ENCODE results near the gene ST14. TPM values are rescaled to one million over a fixed set of nuclear protein-coding genes. Genes with fewer than 3 reads are reported as not detected.

ST14 gene
- polyA plus RNA-seq, 1 donor (not counting 4 experiments of a cell fraction or from before 2014, with no cell fraction given), result 45.8 TPM

DNA sequence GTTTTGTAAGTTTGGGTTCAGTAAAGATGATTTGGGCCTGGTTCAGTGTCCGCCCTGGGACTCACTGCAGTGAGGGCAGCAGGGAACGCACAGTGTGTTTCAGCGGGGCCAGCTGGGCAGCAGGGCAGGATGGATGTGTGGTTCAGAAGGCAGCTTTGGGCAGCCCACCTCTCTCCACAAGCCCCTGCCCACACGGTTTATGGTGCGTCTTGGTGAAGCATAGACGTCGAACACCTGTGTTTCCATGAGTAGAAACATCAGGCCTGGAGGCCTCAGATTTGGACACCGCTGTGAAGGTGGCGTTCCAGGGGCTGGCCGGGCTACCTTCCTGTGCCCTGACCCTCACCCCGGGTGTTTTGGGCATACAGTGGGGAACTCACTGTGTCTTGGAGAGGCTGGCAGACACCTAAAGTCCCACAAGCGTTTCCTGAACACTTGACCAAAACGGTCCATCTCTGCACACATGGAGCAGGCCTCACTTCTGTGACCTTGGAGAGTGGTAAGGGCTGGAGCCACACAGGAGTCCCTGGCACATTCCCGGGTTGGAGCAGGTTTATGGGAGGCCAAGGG, 59.0 kb downstream of the ST14 start:
- FAIRE-seq (no peak), DNase-seq (ENCODE audit: low read depth, low spot score) (no peak)
- Histone ChIP-seq H3K9me3 (ENCODE audit: control insufficient read depth, low read depth, low read length) (no peaks in the 10 kb centered on the region), H3K79me2 (ENCODE audit: control insufficient read depth, insufficient read depth, low read length) (no peaks in the 10 kb centered on the region), H3K9ac (ENCODE audit: control insufficient read depth, extremely low read depth, insufficient read depth, low read length) (no peak overlapping the region), H3K27ac (ENCODE audit: control insufficient read depth, insufficient read depth, low read length) (no peak overlapping the region), H3K4me3 (ENCODE audit: control insufficient read depth in 2 of 3, extremely low read depth in 1 of 3, insufficient read depth in 2 of 3, low read depth in 1 of 3, low read length in 3 of 3) (no peak overlapping the region), H3K9me1 (ENCODE audit: control insufficient read depth, extremely low read depth, insufficient read depth, low read length) (no peaks in the 10 kb centered on the region), H3K27me3 (ENCODE audit: control insufficient read depth, extremely low read depth, insufficient read depth, low read length) (no peaks in the 10 kb centered on the region), H3K4me2 (ENCODE audit: control insufficient read depth, extremely low read depth, insufficient read depth, low read depth, low read length) (no peak overlapping the region), H3K36me3 (ENCODE audit: control insufficient read depth in 2 of 2, extremely low read depth in 1 of 2, insufficient read depth in 2 of 2, low read length in 2 of 2) (peaks cover 0 to 1% of the 10 kb centered on the region in 2 experiments), H4K20me1 (ENCODE audit: control insufficient read depth, extremely low read depth, insufficient read depth, low read length) (no peaks in the 10 kb centered on the region), H3K4me1 (ENCODE audit: control insufficient read depth, extremely low read depth, insufficient read depth, low read length) (no peaks in the 10 kb centered on the region), H2AFZ (ENCODE audit: control insufficient read depth, low read length) (no peak overlapping the region)
- TF ChIP-seq, protein P1, sequence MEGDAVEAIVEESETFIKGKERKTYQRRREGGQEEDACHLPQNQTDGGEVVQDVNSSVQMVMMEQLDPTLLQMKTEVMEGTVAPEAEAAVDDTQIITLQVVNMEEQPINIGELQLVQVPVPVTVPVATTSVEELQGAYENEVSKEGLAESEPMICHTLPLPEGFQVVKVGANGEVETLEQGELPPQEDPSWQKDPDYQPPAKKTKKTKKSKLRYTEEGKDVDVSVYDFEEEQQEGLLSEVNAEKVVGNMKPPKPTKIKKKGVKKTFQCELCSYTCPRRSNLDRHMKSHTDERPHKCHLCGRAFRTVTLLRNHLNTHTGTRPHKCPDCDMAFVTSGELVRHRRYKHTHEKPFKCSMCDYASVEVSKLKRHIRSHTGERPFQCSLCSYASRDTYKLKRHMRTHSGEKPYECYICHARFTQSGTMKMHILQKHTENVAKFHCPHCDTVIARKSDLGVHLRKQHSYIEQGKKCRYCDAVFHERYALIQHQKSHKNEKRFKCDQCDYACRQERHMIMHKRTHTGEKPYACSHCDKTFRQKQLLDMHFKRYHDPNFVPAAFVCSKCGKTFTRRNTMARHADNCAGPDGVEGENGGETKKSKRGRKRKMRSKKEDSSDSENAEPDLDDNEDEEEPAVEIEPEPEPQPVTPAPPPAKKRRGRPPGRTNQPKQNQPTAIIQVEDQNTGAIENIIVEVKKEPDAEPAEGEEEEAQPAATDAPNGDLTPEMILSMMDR (optimal IDR thresholded peaks at IDR 0.05 in 1 of 3, IDR thresholded peaks at IDR 0.05 in 1 of 3, conservative IDR thresholded peaks at IDR 0.05 in 1 of 3; ENCODE audit: extremely low read depth in 1 of 3, insufficient read depth in 2 of 3, low read length in 3 of 3), result no peak
- dilution Hi-C loops (cut with MboI; ENCODE audit: extremely low pct_ligation_motif_present, low sequenced_read_pairs), result no loop called here

DNA sequence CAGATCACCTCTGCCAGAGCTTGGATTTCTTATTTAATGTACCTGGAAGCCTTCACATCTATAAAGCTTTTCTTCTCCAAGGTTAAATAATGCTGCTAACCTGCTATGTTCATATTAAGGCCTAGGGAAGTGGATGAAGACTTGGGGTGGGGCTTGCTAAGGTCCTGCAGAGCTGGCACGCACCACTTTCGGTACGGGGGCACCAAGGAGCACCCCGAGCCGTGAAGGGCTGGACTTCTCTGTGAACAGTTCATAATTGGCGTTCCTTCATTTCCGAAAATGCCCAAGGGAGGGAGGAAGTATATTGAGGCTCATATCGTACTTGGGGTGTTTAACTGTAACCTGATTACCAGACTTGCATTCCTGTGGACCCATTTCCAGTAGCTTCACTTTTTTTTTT, 59.6 kb downstream of the ST14 start:
- H3K27ac ChIP-seq (ENCODE audit: control insufficient read depth, insufficient read depth, low read length), result no peak overlapping the region
- H3K9ac ChIP-seq (ENCODE audit: control insufficient read depth, extremely low read depth, insufficient read depth, low read length), result no peak overlapping the region
- H4K20me1 ChIP-seq (ENCODE audit: control insufficient read depth, extremely low read depth, insufficient read depth, low read length), result no peaks in the 10 kb centered on the region
- H3K79me2 ChIP-seq (ENCODE audit: control insufficient read depth, insufficient read depth, low read length), result no peaks in the 10 kb centered on the region
- TF ChIP-seq, protein P1 (optimal IDR thresholded peaks at IDR 0.05 in 1 of 3, IDR thresholded peaks at IDR 0.05 in 1 of 3, conservative IDR thresholded peaks at IDR 0.05 in 1 of 3; ENCODE audit: extremely low read depth in 1 of 3, insufficient read depth in 2 of 3, low read length in 3 of 3), result no peak
- no peak for TF ChIP-seq EZH2 (IDR thresholded peaks at IDR 0.05; ENCODE audit: low read length)
- H3K4me3 ChIP-seq (ENCODE audit: control insufficient read depth in 2 of 3, extremely low read depth in 1 of 3, insufficient read depth in 2 of 3, low read depth in 1 of 3, low read length in 3 of 3), result no peak overlapping the region
- H3K4me1 ChIP-seq (ENCODE audit: control insufficient read depth, extremely low read depth, insufficient read depth, low read length), result no peaks in the 10 kb centered on the region
- H3K4me2 ChIP-seq (ENCODE audit: control insufficient read depth, extremely low read depth, insufficient read depth, low read depth, low read length), result no peak overlapping the region
- no peak for FAIRE-seq
- no peaks in the 10 kb centered on the region for H3K9me3 ChIP-seq (ENCODE audit: control insufficient read depth, low read depth, low read length)
- peaks cover 0 to under 1% of the 10 kb centered on the region in 2 experiments for H3K36me3 ChIP-seq (ENCODE audit: control insufficient read depth in 2 of 2, extremely low read depth in 1 of 2, insufficient read depth in 2 of 2, low read length in 2 of 2)
- H3K9me1 ChIP-seq (ENCODE audit: control insufficient read depth, extremely low read depth, insufficient read depth, low read length), result no peaks in the 10 kb centered on the region
- H3K27me3 ChIP-seq (ENCODE audit: control insufficient read depth, extremely low read depth, insufficient read depth, low read length), result no peaks in the 10 kb centered on the region
- dilution Hi-C loops (cut with MboI; ENCODE audit: extremely low pct_ligation_motif_present, low sequenced_read_pairs), result no loop called here
- no peak overlapping the region for H2AFZ ChIP-seq (ENCODE audit: control insufficient read depth, low read length)
- no peak for DNase-seq (ENCODE audit: low read depth, low spot score)

Measured in keratinocyte (primary cell).